ENCODE results near the gene ANGPTL2. TPM values are rescaled to one million over a fixed set of nuclear protein-coding genes. Genes with fewer than 3 reads are reported as not detected.

The ANGPTL2 gene
- total RNA-seq, 1 donor from 2014 or later, result 39.7 TPM

DNA sequence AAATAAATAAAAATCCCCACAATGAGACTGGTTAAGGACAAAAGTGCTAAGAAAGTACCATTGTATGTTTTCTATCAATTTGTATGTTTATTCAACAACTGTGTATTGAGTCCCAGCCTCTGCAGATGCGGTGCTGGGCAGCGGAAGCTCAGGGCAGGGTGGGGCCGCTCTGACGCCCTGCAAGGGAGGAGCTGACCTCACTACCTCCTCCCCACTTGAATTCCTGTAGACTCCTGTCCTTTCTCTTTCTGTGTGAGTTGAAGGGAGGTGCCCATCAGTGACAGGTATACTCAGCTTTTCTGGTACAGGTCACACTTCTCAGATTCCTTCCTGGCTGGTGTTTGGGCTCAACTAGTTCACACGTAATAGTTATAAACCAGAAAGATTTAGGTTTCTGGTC is 27.0 kb downstream of the ANGPTL2 start:
- Mint-ChIP-seq H3K36me3 (ENCODE audit: low read depth) (peaks cover 5% of the 10 kb centered on the region), H3K27ac (ENCODE audit: unreplicated experiment) (no peak overlapping the region), H3K9me3 (ENCODE audit: low read depth) (no peaks in the 10 kb centered on the region), H3K4me3 (ENCODE audit: unreplicated experiment) (no peak overlapping the region), H3K4me1 (ENCODE audit: low read depth) (no peaks in the 10 kb centered on the region), H3K27me3 (ENCODE audit: low read depth) (no peaks in the 10 kb centered on the region)
- DNase-seq (ENCODE audit: low spot score), result no peak
- TF ChIP-seq, protein P1, sequence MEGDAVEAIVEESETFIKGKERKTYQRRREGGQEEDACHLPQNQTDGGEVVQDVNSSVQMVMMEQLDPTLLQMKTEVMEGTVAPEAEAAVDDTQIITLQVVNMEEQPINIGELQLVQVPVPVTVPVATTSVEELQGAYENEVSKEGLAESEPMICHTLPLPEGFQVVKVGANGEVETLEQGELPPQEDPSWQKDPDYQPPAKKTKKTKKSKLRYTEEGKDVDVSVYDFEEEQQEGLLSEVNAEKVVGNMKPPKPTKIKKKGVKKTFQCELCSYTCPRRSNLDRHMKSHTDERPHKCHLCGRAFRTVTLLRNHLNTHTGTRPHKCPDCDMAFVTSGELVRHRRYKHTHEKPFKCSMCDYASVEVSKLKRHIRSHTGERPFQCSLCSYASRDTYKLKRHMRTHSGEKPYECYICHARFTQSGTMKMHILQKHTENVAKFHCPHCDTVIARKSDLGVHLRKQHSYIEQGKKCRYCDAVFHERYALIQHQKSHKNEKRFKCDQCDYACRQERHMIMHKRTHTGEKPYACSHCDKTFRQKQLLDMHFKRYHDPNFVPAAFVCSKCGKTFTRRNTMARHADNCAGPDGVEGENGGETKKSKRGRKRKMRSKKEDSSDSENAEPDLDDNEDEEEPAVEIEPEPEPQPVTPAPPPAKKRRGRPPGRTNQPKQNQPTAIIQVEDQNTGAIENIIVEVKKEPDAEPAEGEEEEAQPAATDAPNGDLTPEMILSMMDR (IDR thresholded peaks at IDR 0.05), result no peak

DNA sequence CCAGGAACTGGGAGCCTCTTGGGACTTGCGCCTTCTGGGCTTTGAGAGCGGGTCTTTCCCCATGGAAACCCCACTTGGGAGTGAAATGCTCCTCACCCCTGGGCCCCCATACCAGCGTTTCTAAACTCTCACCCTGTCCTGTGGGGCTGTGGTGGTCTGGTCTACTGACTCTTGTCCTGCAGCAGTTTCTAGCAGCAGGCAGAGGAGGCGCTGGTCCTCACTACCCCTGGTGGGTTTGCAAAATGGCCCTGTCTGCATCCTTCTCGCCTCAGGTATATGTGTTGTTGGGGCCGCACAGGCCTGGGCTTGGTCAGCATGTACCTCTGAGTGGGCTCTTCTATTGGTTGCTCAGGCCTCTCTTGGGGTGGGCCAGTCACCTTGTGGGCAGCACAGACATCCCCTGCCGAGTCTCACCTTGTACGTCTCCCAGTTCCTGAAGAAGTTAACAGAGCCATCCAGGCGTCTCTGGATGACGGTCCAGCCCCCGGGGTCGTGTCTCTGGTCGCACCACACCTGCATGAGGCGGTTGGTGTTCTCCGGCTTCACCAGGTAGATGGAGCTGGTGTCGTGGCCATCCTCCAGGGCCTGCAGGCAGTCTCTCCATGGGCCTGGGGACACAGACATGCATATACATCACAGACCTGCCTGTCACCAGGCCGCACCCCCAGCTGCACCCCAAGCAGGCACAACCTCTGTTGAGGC is 29.0 kb downstream of the ANGPTL2 start:
- no peaks in the 10 kb centered on the region for H3K9me3 Mint-ChIP-seq (ENCODE audit: low read depth)
- TF ChIP-seq, protein P1 (IDR thresholded peaks at IDR 0.05), result no peak
- H3K36me3 Mint-ChIP-seq (ENCODE audit: low read depth), result peaks cover 8% of the 10 kb centered on the region
- no peak overlapping the region for H3K27ac Mint-ChIP-seq (ENCODE audit: unreplicated experiment)
- DNase-seq (ENCODE audit: low spot score), result no peak
- no peaks in the 10 kb centered on the region for H3K4me1 Mint-ChIP-seq (ENCODE audit: low read depth)
- H3K4me3 Mint-ChIP-seq (ENCODE audit: unreplicated experiment), result no peak overlapping the region
- H3K27me3 Mint-ChIP-seq (ENCODE audit: low read depth), result no peaks in the 10 kb centered on the region

DNA sequence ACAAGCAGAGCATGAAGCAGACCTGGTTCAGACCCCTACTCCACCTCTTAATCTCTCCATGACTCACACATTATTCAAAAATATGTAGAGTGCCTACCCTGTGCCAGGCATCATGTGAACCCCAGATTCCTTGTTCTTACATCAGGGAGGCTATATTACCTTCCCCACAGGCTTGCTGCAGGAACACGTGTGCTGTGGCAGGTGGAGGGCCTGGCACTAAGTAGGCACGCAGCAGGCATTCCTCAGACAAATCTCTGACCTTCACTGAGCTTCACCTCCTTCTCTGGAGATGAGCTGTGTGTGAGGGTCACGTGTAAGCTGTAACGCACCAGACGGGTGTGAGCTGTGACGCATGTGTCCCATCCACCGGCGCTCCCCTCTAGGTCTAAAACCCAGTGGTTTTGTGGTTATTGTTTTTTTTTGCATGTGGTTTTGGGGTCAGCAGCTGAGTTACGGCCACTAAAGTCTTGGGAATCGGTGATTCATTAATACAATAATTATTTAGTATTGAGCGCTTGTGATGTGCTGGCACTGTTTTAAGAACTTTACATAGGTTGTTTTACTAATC is 30.3 kb downstream of the ANGPTL2 start:
- H3K4me1 Mint-ChIP-seq (ENCODE audit: low read depth), result no peaks in the 10 kb centered on the region
- H3K4me3 Mint-ChIP-seq (ENCODE audit: unreplicated experiment), result no peak overlapping the region
- H3K9me3 Mint-ChIP-seq (ENCODE audit: low read depth), result no peaks in the 10 kb centered on the region
- H3K27me3 Mint-ChIP-seq (ENCODE audit: low read depth), result no peaks in the 10 kb centered on the region
- H3K36me3 Mint-ChIP-seq (ENCODE audit: low read depth), result peaks cover 14% of the 10 kb centered on the region
- TF ChIP-seq, protein P1 (IDR thresholded peaks at IDR 0.05), result no peak
- H3K27ac Mint-ChIP-seq (ENCODE audit: unreplicated experiment), result no peak overlapping the region
- DNase-seq (ENCODE audit: low spot score), result no peak

DNA sequence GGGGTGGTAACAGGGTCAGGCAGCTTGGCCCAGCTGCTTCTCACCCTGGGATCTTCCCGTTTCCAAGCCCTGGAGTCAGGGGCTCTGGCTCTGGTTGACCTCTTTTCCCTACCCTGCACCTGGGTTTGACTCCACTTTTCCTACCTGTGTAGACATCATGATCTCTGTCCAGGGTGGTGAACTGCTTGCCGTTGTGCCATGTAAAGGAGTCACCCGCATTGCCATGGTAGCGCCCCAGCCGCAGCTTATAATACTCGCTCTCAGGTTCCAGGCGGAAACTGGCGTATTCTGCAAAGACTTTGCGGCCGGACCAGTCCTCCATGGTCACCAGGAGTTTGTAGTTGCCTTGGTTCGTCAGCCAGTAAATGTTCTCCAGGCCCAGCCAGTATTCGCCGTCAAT is 30.9 kb downstream of the ANGPTL2 start:
- TF ChIP-seq, protein P1 (IDR thresholded peaks at IDR 0.05), result no peak
- no peak for DNase-seq (ENCODE audit: low spot score)
- Mint-ChIP-seq H3K4me1 (ENCODE audit: low read depth) (no peaks in the 10 kb centered on the region), H3K27ac (ENCODE audit: unreplicated experiment) (no peak overlapping the region), H3K27me3 (ENCODE audit: low read depth) (no peaks in the 10 kb centered on the region), H3K9me3 (ENCODE audit: low read depth) (no peaks in the 10 kb centered on the region), H3K4me3 (ENCODE audit: unreplicated experiment) (no peak overlapping the region), H3K36me3 (ENCODE audit: low read depth) (peaks cover 17% of the 10 kb centered on the region)

DNA sequence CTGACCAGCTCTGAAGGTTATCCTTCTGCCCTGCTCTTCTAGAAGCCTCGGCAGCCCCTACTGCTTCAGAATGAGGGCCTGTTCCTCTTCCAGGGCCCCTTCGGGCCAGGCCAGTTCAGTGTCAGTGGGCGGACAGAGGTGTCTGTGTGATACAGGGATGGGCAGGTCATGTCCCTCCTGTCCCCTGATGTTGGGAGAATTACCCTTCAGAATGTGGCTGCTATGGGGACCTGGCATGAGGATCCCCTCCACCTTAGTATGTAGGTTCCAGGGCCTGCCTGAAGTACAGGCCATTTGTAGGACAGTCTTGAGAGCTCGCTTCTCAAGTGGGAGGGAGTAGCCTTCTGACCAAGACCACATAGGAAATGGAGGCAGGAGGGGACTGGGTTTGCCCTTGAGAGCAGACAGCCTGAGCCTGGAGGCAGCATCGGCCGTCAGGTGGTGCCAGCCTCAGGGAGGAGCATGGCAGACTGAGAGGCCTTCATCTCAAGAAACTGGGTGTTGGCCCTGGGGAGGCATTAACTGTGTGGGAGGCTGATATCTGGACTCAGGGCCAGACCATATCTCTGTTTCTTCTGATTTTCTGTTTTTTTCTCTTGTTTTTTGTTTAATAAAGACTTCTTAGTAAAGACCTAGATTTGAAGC is 32.0 kb downstream of the ANGPTL2 start:
- Mint-ChIP-seq H3K4me1 (ENCODE audit: low read depth) (no peaks in the 10 kb centered on the region), H3K36me3 (ENCODE audit: low read depth) (peaks cover 17% of the 10 kb centered on the region), H3K4me3 (ENCODE audit: unreplicated experiment) (no peak overlapping the region), H3K9me3 (ENCODE audit: low read depth) (no peaks in the 10 kb centered on the region), H3K27ac (ENCODE audit: unreplicated experiment) (no peak overlapping the region), H3K27me3 (ENCODE audit: low read depth) (no peaks in the 10 kb centered on the region)
- no peak for DNase-seq (ENCODE audit: low spot score)
- TF ChIP-seq, protein P1 (IDR thresholded peaks at IDR 0.05), result no peak

Measured in chondrocyte (in vitro differentiated cells).